Measurements from ENCODE around the gene INSR.

DNA sequence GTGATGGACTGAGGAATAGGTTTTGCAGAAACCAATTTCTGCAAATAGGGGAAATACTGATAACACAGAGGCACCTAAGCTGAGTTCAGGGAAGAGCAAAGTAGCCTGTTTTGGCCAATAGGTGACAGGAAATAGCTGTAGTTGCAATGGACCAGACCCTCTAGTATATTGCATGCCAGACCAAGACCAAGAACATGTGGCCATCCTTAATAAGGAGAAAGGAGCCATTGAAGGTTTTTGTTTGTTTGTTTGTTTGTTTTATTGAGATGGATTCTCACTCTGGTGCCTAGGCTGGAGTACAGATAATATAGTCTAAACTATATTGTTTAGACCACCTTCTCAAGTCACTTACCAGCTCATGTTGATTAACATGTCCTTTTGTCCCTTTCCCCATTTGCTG lies 123.2 kb downstream of the INSR start:
- TF ChIP-seq, protein P1, sequence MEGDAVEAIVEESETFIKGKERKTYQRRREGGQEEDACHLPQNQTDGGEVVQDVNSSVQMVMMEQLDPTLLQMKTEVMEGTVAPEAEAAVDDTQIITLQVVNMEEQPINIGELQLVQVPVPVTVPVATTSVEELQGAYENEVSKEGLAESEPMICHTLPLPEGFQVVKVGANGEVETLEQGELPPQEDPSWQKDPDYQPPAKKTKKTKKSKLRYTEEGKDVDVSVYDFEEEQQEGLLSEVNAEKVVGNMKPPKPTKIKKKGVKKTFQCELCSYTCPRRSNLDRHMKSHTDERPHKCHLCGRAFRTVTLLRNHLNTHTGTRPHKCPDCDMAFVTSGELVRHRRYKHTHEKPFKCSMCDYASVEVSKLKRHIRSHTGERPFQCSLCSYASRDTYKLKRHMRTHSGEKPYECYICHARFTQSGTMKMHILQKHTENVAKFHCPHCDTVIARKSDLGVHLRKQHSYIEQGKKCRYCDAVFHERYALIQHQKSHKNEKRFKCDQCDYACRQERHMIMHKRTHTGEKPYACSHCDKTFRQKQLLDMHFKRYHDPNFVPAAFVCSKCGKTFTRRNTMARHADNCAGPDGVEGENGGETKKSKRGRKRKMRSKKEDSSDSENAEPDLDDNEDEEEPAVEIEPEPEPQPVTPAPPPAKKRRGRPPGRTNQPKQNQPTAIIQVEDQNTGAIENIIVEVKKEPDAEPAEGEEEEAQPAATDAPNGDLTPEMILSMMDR (IDR thresholded peaks at IDR 0.05; ENCODE audit: borderline replicate concordance, extremely low read depth, low read length, poor library complexity, severe bottlenecking): no peak
- TF ChIP-seq EZH2 (IDR thresholded peaks at IDR 0.05; ENCODE audit: borderline replicate concordance, low read depth, low read length, severe bottlenecking): no peak

All from DND-41 (cell line).